Erythroblast (primary cell): Measurements from ENCODE around the gene FMNL3.

Experiments used
- GATA1 ChIP-seq: IDR thresholded peaks from 2 replicates; pipeline ENCODE4 v1.6.1; 2011; ENCODE audit warnings: low read depth, mild to moderate bottlenecking, control low read depth, low read length, moderate library complexity
- POLR2A ChIP-seq: IDR thresholded peaks from 2 replicates; pipeline ENCODE4 v1.6.1; 2011; ENCODE audit warnings: mild to moderate bottlenecking, low read length

DNA sequence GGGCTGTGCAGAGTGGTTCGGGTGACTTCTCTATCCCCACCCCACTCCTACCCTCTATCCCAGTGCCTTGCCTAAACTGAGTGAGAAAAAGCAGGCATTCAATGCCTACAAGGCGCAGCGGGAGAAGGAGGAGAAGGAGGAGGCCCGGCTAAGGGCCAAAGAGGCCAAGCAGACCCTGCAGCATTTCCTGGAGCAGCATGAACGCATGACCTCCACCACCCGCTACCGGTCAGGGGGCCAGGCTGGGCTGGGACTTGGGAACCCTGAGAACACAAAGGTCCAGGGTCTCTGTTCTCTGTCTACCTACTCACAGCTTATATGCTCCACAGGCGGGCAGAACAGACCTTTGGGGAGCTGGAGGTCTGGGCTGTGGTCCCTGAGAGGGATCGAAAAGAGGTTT is 72.2 kb downstream of the FMNL3 start:
- no peak for TF ChIP-seq POLR2A
- TF ChIP-seq GATA1: no peak
